ENCODE measurements around the gene SRPX2.

SRPX2 gene

DNA sequence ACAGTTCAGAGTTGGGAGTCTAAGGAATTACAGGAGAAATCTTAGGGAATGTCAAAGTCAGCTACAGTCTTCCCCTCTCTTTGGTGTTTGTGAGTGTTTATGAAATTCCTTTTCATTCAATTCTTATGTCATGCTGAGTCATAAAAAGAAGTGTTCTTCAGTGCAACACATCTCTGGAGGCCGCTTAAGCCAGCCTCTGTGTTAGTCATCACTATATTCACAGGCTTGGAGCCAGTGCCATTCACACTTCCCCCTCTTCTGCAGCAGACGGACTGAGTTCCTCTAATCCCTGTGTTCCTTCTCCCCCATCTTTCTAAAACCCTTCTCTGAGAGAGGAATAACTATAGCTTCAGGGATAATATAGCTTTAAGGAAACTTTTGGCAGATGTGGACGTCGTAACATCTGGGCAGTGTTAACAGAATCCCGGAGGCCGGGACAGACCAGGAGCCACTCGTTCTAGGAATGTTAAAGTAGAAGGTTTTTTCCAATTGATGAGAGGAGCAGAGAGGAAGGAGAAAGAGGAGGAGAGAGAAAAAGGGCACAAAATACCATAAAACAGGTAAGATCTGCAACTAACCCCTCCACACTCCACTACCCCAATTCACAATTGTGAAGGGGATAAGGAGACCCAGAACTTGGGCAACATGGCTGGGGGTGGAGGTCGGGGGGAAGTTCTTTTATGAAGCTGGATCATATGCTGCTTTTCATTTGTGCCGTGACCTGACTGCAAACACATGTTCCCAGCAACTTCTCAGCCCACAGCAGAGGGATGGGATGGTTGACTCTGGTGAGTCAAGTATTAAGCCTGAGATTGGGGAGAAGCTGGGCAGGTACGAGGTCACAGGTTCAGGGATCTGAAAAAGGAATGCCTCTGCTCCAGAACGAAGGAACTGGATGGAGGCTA lies at the start of gene SRPX2:
TSS of gene SRPX2 (plus strand) at position 244 of the 905 bp plus-strand sequence. CDS start 2,124 bp downstream, outside the sequence.
- peak in 12 of 56 donors; percentile 0 to 30 (median 2) for DNase-seq

DNA sequence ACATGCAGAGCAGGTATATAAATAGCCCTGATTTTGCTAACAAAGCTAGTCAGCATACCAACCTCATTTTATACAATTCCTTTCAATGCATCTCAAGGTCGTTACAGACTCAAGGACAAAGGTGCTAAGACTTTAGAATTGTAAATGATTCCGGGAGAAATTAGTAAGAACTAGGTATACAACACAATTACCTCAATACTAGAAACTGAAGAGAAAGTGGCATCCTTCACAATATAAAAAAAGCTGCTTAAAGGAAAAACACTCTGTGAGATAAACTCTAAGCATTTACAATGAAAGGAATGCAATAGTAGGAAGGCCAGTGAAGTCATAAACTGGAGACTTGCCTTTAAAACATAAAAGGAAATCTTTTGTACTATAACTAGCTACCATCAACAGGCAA lies 47.4 kb upstream of the SRPX2 start:
- no peak for DNase-seq

GRCh38 chrX:100599456-100599855 lies 44.5 kb upstream of the SRPX2 start:
- no peak for DNase-seq

DNA sequence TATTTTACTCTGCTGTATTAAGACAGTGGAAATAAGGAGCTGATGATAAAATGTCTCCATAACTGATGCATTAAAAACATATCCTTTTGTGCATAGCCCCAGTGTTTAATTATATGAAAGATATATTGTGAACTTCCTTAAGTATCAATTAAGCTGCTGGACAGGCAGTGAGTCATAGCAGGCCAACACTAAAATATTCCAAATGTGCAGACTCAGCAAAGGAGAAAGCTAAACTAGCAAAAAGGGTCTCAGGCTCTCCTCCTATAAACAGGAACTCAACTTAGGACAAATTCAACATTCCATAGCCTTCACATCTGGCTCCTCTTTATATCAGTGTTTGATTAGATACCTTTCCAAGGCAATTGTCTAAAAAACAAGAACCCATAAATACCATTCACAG lies 43.7 kb upstream of the SRPX2 start:
- no peak for DNase-seq

GRCh38 chrX:100600758-100601157 lies 43.2 kb upstream of the SRPX2 start:
- DNase-seq = no peak

- no peak for DNase-seq
Measured at GRCh38 chrX:100606753-100607152, 37.2 kb upstream of the SRPX2 start.

GRCh38 chrX:100609591-100609990 lies 34.4 kb upstream of the SRPX2 start:
- no peak for DNase-seq

DNA sequence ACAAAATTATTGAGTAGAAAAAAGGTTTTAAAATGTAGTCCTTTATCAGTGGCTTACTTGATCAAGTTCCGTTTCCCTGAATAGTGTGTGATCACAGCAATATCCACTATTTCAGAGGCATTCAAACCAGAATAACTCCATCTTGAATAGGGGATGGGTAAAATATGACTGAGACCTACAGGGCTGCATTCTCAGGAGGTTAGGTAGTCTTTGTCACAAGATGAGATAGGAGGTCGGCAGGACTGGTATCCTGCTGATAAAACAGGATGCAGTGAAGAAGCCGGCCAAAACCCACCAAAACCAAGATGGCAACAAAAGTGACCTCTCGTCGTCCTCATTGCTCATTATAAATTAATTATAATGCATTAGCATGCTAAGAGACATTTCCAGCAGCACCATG lies 32.0 kb upstream of the SRPX2 start:
- no peak for DNase-seq

DNA sequence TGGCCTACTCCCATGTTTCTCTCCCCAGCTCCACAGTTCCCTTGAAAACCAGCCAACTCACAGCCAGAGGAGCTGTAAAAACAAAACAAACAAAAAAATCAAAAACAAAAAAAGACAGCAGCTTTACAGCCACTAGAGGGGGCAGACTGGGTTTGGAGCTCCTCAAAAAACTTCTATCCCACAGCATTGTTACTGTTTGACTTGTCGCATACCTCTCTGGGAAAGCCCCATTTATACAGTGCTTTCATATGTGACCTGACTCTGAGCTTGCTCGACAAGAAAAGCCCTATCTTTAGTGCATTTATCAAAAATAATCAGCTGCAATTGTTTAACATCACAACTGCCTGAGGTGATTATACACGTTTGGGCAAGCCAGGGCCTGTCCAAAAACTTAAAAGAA lies 29.0 kb upstream of the SRPX2 start:
- no peak for DNase-seq

DNA sequence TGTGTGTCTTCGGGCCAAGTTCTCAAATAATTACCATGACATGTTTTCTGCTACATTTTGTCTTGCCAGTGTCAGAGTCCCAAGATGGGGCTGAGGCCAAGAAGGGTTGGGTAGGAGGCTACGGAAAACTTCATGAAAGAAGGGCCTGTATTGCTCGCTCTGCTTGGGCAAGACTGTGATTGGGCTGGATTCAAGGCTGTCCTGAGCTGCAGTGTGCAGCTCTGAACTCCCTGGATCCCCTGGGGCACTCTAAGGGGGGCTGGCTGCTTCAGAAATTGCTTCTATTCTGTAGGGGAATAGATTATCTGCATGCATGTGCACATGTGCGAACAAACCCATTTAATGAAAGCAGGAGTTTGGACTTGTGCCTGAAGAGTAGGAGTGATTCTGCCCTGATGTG lies 21.0 kb upstream of the SRPX2 start:
- DNase-seq = peak in 1 of 56 donors; percentile 1

GRCh38 chrX:100625985-100626491 lies 18.0 kb upstream of the SRPX2 start:
- DNase-seq = no peak

- DNase-seq = no peak
Measured at GRCh38 chrX:100635040-100635439, 9.0 kb upstream of the SRPX2 start.

GRCh38 chrX:100635989-100636320 lies 8.0 kb upstream of the SRPX2 start:
- DNase-seq = no peak

DNA sequence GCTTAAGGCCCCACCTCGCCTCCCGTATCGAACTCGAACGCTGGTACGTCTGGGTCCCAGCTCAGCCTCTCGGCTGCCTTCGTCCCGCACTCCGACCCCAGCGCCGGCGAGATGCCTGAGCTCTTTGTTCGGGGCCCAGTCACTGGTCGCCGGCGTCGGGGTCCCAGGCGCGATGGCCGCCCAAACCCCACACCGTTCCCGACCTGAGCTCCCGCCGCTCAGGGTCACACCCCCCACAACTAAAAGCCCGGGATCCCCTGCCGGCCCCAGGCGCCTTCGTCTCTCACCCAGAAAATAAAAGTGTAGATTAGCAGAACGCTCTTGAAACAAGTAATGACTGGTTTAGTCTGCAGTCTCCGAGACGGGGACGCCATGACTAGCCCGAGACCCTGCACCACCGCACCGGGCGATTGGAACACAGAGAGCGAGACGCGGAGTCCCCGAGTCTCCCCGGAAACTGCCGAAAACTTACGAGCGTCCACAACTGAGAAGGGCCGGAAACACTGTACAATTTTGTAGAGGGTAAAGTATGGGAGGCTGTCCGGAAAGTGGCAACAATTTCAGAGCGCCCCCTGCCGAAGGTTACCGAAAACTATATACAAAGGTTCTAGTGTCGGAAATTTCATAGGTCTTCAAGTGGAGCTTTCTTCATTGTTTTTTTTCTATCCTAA lies 7.5 kb upstream of the SRPX2 start, which contains the start of gene TSPAN6:
TSS of gene TSPAN6 (minus strand) at position 486 of the 671 bp plus-strand sequence. CDS start at position 374, 112 bp downstream.
- peak in 54 of 56 donors; percentile 1 to 75 (median 26) for DNase-seq

- no peak for DNase-seq
Measured at GRCh38 chrX:100642290-100642689, 1.7 kb upstream of the SRPX2 start.

- DNase-seq = no peak
Measured at GRCh38 chrX:100643212-100643611, 787 bp upstream of the SRPX2 start.

GRCh38 chrX:100645106-100645505 lies 1.1 kb downstream of the SRPX2 start:
- no peak for DNase-seq

DNA sequence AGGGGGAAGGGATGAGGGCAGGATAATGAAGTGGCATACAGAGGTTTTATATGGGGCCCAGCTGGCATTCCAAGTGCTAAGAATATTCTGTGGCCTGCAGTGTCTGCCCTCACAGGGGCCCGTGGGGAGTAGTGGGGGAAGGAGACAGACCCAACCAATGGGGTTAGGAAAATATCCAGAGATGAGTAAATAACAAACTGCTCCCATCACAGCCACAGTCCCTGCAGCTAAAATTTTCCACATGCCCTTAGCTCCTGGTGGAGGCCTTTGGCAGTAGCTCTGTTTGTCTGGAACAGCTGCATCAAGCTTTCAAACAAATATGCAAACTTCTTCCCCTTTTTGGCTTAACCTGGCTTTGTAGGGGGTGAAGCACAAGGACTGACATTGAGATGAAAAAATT lies 3.1 kb downstream of the SRPX2 start:
- DNase-seq = no peak

DNA sequence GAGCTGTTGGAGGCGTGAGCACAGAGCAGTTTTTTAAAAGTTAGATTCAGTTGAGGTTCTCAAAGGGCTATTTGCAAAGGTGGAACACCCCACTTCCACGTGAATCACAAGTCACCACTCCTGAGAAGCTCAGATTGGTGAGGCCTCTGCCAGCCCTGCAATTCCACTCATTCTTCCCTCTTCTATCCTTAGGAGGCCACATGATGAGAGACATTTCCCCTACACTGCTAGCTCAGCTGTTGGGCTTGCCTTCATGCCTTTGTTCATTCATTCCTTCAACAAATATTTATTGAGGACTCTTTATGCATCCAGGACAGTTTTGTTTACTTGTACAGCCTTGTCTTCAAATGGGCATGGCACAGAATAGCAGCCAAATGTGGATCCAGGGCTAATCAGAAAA lies 3.7 kb downstream of the SRPX2 start:
- DNase-seq = no peak

DNA sequence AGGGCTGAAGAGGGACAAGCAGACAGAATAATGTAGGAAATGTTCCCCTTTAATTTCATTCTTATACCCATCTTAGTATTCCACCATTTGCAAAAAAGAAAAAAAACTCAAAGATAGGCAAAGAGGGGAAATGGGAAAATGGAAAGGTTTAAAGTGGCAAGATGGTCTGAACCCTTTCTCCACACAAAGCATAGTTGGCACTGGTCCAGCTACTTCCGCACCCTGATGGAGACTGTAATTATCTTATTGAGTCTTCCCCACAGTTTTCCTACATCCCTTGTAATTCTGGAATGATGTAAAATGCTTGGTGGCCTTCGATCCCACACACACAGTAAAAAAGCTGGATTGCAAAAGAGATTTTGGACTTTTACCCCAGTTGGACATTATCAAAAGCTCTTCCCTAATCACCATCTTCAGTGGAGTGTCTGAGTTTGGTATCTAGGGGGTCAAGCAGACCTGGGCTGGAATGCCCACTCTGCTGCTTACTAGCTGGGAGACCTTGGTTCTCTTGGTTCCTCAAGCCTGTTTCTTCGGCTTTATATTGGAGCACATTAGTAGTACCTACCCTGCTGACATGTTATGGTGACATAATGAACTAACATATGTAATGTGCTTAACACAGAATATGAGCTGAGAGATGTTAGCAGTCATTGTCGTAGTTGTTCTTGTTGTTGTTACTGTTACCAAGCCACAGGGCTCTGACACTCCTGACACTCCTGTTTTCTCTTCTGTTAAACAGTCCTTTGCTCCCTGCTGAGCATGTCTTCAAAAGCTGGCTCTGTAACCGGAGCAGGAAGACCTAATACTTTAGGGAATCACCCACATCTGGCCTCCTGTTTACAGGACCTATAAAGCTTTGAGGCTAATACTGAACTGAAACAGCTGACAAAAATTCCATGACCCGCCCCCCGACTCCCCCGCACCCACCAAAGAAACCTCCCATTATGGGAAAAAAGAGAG lies 4.7 kb downstream of the SRPX2 start:
- DNase-seq = no peak

Measured in amygdala (tissue), 56 donors.